ENCODE measurements around the gene TBC1D28.
"Not testable (repeated sequence)": the region's sequence is repeated elsewhere in the genome, so short reads cannot be mapped to it uniquely, and the experiment has no call there.

The TBC1D28 gene
- 0 to 0.11 (median 0) reads per million in 9 experiments for total RNA-seq

DNA sequence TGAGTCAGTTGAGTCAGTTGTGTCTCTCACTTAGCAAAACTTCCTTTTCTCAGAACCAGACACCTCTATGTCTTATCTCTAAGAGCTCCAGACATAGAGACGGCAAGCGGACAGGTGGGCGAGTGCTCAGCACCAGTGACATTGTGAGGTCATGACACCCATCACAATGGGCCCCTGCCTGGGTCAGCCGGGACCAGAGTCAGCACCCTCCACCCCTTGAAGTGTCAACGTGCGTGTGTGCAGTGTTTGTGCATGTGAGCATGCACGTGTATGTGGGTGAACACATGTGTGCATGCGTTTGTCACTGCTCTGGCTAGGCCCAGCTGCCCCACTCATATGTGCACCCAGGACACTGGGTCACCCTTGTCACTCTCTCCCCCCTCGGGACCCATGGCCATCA lies at the start of gene TBC1D28:
Gene TBC1D28, minus strand, starts transcription at position 101 of the 400 bp plus-strand sequence. CDS start 3,039 bp downstream, outside the sequence.
- not testable (repeated sequence) for H3K27me3 Mint-ChIP-seq; H3K4me1 Mint-ChIP-seq (ENCODE audit: low read depth in 2 of 2); DNase-seq; H3K9me3 Mint-ChIP-seq; ATAC-seq (replicated peaks); H3K27ac Mint-ChIP-seq; H3K4me3 Mint-ChIP-seq; H3K36me3 Mint-ChIP-seq (ENCODE audit: insufficient read depth)

DNA sequence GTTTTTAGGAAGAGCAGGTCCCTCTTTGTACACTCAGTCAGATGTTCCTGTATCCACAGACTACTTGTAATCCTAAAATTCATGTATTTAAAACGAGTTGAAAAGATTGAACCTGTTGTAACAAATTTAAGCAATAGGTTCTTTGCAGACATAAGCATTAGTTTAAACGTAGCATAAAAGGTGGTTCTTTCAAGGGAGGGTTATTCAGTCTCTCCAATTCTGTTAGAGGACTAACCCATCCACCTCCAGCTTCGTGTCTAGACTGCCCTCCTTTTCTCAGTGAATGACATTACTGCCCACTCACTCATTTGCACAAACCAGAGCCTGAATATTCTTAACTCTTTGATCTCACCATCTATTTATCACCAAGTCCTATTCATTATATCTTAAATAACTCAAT lies 38.5 kb upstream of the TBC1D28 start:
- not testable (repeated sequence) for ATAC-seq (replicated peaks); DNase-seq; H3K9me3 Mint-ChIP-seq; H3K27me3 Mint-ChIP-seq; H3K36me3 Mint-ChIP-seq (ENCODE audit: insufficient read depth); H3K4me1 Mint-ChIP-seq (ENCODE audit: low read depth in 2 of 2)
- H3K4me3 Mint-ChIP-seq = peak overlapping the region; percentile 85 to 94
- peak overlapping the region; percentile 74 to 91 for H3K27ac Mint-ChIP-seq

- not testable (repeated sequence) for H3K36me3 Mint-ChIP-seq (ENCODE audit: insufficient read depth); H3K27me3 Mint-ChIP-seq; H3K9me3 Mint-ChIP-seq; H3K4me1 Mint-ChIP-seq (ENCODE audit: low read depth in 2 of 2)
- ATAC-seq (replicated peaks) = peak; percentile 94
- DNase-seq = peak; percentile 57 to 75 (median 72)
- Mint-ChIP-seq H3K4me3 (peak within 1 kb of the TSS; percentile 85 to 94), H3K27ac (peak within 1 kb of the TSS; percentile 74 to 91)
Observed at GRCh38 chr17:18681767-18682571, 37.8 kb upstream of the TBC1D28 start, which contains the start of gene FOXO3B. Gene FOXO3B, minus strand, starts transcription at chr17:18682314. Its CDS starts 663 bp downstream, at chr17:18681651.

- not testable (repeated sequence) for H3K27ac Mint-ChIP-seq; H3K36me3 Mint-ChIP-seq (ENCODE audit: insufficient read depth); ATAC-seq (replicated peaks)
Observed at GRCh38 chr17:18677381-18677780, 33.2 kb upstream of the TBC1D28 start.

DNA sequence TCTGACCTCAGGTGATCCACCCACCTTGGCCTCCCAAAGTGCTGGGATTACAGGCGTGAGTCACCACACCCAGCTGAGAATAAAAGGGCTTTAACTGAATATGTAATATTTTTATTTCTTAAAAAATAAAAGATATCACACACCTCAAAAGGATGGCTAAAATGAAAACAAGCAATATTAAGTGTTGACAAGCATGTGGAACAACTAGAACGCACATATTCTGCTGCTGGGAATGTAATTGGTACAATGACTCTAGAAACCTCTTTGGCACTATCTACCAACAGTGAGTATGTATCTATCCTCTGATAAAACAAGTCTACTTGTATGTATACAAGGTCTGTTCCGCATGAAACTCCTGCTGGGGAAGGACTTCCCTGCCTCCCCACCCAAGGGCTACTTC lies 32.7 kb upstream of the TBC1D28 start:
- not testable (repeated sequence) for H3K4me3 Mint-ChIP-seq

More at GRCh38 chr17:18677381-18677780, 33.2 kb upstream of the TBC1D28 start:
- DNase-seq; H3K27me3 Mint-ChIP-seq; H3K9me3 Mint-ChIP-seq; H3K4me3 Mint-ChIP-seq; H3K4me1 Mint-ChIP-seq (ENCODE audit: low read depth in 2 of 2): not testable (repeated sequence)

DNA sequence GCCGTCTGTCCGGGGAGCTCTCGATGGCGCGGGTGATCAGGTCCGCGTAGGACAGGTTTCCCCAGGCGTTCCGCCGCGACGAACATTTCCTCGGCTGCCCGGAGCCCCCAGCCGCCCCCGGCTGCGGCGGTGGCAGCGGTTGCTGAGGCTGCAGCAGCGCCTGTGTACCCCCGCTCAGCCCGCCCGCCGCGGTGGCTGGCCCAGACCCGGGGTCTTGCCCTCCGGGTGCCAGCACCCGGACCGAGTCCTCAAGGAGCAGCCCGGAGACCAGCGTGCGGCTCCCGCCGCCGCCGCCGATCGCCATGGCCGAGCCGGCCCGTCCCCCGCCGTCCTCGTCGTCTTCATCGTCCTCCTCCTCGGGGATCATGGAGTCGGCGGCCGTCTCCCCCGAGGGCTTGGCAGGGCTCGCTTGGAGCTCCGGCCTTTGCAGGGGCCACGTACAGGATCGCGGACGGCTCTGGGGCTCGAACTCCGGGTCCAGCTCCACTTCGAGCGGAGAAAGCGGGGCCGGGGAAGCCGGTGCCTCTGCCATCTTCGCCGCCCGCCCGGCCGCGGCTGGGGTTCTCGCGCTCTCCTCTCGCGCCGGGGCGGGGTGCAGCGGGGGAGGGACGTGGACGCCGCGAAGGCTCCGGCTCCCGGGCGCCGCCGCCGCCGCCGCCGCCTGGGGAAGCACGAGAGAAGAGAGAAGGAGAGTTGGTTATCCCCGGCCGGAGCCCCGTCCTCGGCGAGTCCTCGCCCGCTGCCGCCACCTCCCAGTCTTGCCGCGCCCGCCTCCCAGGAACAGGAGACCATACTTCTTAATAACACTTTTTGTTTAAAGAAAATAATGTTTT lies 28.4 kb upstream of the TBC1D28 start:
- not testable (repeated sequence) for H3K36me3 Mint-ChIP-seq (ENCODE audit: insufficient read depth); H3K27ac Mint-ChIP-seq; H3K9me3 Mint-ChIP-seq; H3K4me1 Mint-ChIP-seq (ENCODE audit: low read depth in 2 of 2); DNase-seq; H3K27me3 Mint-ChIP-seq; H3K4me3 Mint-ChIP-seq; ATAC-seq (replicated peaks)

More for the DNA sequence above, 32.7 kb upstream of the TBC1D28 start:
- H3K27me3 Mint-ChIP-seq; H3K36me3 Mint-ChIP-seq (ENCODE audit: insufficient read depth); H3K27ac Mint-ChIP-seq; ATAC-seq (replicated peaks); DNase-seq; H3K9me3 Mint-ChIP-seq; H3K4me1 Mint-ChIP-seq (ENCODE audit: low read depth in 2 of 2): not testable (repeated sequence)

- H3K36me3 Mint-ChIP-seq (ENCODE audit: insufficient read depth); H3K27me3 Mint-ChIP-seq; ATAC-seq (replicated peaks); H3K9me3 Mint-ChIP-seq; H3K27ac Mint-ChIP-seq; H3K4me1 Mint-ChIP-seq (ENCODE audit: low read depth in 2 of 2); DNase-seq; H3K4me3 Mint-ChIP-seq: not testable (repeated sequence)
Observed at GRCh38 chr17:18668625-18669024, 24.4 kb upstream of the TBC1D28 start.

DNA sequence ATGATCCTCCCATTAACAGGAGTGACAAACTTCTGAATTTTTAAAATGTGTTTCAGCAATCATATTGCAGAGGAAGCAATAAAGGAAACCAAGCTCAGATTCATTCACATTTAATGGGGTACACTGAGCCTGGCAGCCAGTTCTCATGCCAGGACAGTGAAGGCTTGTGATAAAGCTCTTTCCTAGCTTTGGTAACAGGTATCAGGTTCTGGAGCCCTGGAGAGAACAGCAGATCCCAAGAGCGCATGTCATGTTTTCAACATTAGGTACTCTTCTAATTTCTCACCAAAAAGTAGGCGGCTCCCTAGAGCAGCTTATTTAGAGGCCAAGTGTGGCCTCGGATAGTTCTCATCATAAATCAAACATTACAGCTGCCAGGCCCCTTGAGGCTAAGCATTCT lies 23.3 kb upstream of the TBC1D28 start:
- not testable (repeated sequence) for H3K36me3 Mint-ChIP-seq (ENCODE audit: insufficient read depth); ATAC-seq (replicated peaks); H3K4me1 Mint-ChIP-seq (ENCODE audit: low read depth in 2 of 2); H3K4me3 Mint-ChIP-seq; H3K27ac Mint-ChIP-seq; H3K27me3 Mint-ChIP-seq; DNase-seq
- peaks cover 3 to 12% of the 10 kb centered on the region in 2 donors for H3K9me3 Mint-ChIP-seq

DNA sequence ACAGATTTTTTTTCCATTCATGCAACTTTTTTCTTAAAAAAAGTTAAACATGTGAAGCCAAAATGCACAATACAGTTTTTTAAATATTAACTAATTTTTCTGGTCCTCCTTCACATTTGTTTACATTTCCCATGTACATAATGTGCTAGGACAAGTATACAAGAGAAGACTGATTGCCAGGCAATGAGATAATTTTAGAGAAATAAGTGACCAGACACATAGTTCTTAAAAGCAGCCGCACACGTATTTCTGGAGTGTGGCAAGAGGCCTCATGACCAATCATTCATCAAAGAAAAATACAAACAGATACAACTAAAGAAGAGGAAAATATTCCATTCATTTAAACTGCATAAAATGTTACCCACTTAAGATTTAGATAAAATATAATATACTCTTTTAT lies 22.1 kb upstream of the TBC1D28 start:
- not testable (repeated sequence) for H3K27me3 Mint-ChIP-seq; H3K36me3 Mint-ChIP-seq (ENCODE audit: insufficient read depth); H3K4me1 Mint-ChIP-seq (ENCODE audit: low read depth in 2 of 2); DNase-seq; H3K27ac Mint-ChIP-seq; H3K4me3 Mint-ChIP-seq; ATAC-seq (replicated peaks)
- peaks cover 3 to 12% of the 10 kb centered on the region in 2 donors for H3K9me3 Mint-ChIP-seq

GRCh38 chr17:18661924-18662624 lies 17.9 kb upstream of the TBC1D28 start:
- DNase-seq; H3K4me3 Mint-ChIP-seq; H3K4me1 Mint-ChIP-seq (ENCODE audit: low read depth in 2 of 2); ATAC-seq (replicated peaks); H3K27me3 Mint-ChIP-seq; H3K27ac Mint-ChIP-seq; H3K36me3 Mint-ChIP-seq (ENCODE audit: insufficient read depth): not testable (repeated sequence)
- H3K9me3 Mint-ChIP-seq = peaks cover 3 to 12% of the 10 kb centered on the region in 2 donors

GRCh38 chr17:18650094-18650493 lies 5.9 kb upstream of the TBC1D28 start:
- H3K4me3 Mint-ChIP-seq; H3K4me1 Mint-ChIP-seq (ENCODE audit: low read depth in 2 of 2); DNase-seq; H3K9me3 Mint-ChIP-seq; H3K27ac Mint-ChIP-seq; H3K36me3 Mint-ChIP-seq (ENCODE audit: insufficient read depth): not testable (repeated sequence)
- peak; percentile 73 for ATAC-seq (replicated peaks)
- H3K27me3 Mint-ChIP-seq = peaks cover 9 to 14% of the 10 kb centered on the region in 2 donors

- not testable (repeated sequence) for H3K27ac Mint-ChIP-seq; ATAC-seq (replicated peaks); H3K9me3 Mint-ChIP-seq; DNase-seq; H3K36me3 Mint-ChIP-seq (ENCODE audit: insufficient read depth); H3K27me3 Mint-ChIP-seq; H3K4me1 Mint-ChIP-seq (ENCODE audit: low read depth in 2 of 2); H3K4me3 Mint-ChIP-seq
Observed at GRCh38 chr17:18643124-18643523, 1.1 kb downstream of the TBC1D28 start.

DNA sequence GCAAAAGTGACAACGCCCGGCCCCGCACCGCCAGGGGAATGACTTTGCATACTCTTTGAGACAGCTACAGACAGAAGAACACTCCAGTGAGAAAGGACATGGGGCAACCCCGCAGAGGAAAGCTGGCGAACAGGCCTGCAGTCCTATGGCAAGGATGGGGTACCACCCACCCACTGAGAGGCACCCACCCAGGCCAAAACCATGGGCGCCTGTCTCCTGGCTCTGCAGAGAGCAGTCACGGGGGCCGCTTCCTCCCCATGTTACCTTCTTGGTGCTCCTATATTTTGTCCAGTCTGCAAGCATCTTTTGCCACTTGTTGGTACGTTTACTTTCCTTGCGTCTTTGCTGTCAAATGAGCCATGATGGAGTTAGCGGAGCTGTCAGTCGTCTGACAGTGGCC lies 5.8 kb downstream of the TBC1D28 start:
- not testable (repeated sequence) for H3K4me3 Mint-ChIP-seq; H3K4me1 Mint-ChIP-seq (ENCODE audit: low read depth in 2 of 2); H3K27ac Mint-ChIP-seq; H3K9me3 Mint-ChIP-seq; ATAC-seq (replicated peaks); DNase-seq; H3K36me3 Mint-ChIP-seq (ENCODE audit: insufficient read depth)
- peaks cover 26 to 29% of the 10 kb centered on the region in 2 donors for H3K27me3 Mint-ChIP-seq

All from effector memory CD8-positive, alpha-beta T cell (primary cell).